ENCODE results near the gene KIR3DL1.
"Not testable (repeated sequence)": the region's sequence is repeated elsewhere in the genome, so short reads cannot be mapped to it uniquely, and the experiment has no call there.

Gene KIR3DL1

DNA sequence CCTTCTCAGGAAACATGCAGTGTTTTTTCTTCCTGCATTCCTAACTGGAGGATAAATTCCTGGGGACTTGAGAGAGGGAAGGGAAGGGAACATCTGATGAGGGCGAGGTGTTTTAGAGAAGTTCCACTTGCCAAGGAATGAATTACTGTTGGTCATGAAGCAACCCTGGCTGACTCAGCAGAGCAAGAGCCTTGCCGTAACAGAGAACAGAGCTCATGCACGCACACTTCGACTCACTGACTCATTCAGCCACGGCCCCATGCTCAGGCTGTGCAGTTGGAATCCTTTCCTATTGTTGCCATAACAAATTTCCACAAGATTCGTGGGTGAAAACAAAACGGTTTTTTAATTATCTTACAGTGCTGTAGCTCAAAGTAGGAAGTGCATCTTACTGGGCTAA is 9.1 kb downstream of the KIR3DL1 start:
- H2BK5ac ChIP-seq (ENCODE audit: low read length); H4K91ac ChIP-seq (ENCODE audit: low read depth, low read length, poor library complexity); H3K9ac ChIP-seq (ENCODE audit: low read depth, low read length, poor library complexity); H3K4me3 ChIP-seq (ENCODE audit: low read length in 2 of 2); DNase-seq (ENCODE audit: low spot score); H2BK120ac ChIP-seq (ENCODE audit: low read depth, low read length); H2BK15ac ChIP-seq (ENCODE audit: low read length); H3K9me3 ChIP-seq (replicated peaks in 1 of 2; ENCODE audit: control insufficient read depth in 2 of 2, insufficient read depth in 1 of 2, low read depth in 1 of 2, low read length in 2 of 2); H3K79me1 ChIP-seq (ENCODE audit: low read depth, low read length); H2AK5ac ChIP-seq (ENCODE audit: low read depth, low read length); H3K18ac ChIP-seq (ENCODE audit: low read length); H3K23ac ChIP-seq (ENCODE audit: low read depth, low read length, poor library complexity); H3K27me3 ChIP-seq (ENCODE audit: control insufficient read depth in 3 of 3, insufficient read depth in 3 of 3, low read depth in 1 of 3, low read length in 3 of 3); H2AFZ ChIP-seq (ENCODE audit: low read length); H3K4me2 ChIP-seq (ENCODE audit: insufficient read depth, low read length, poor library complexity, severe bottlenecking); H3K36me3 ChIP-seq (replicated peaks in 1 of 2; ENCODE audit: control insufficient read depth in 2 of 2, insufficient read depth in 2 of 2, low read length in 2 of 2); H4K8ac ChIP-seq (ENCODE audit: low read depth, low read length); H3K4me1 ChIP-seq (ENCODE audit: control insufficient read depth in 2 of 2, insufficient read depth in 1 of 2, low read depth in 1 of 2, low read length in 2 of 2); H3K4ac ChIP-seq (ENCODE audit: low read length); H2BK12ac ChIP-seq (ENCODE audit: low read length); H3K27ac ChIP-seq (replicated peaks; ENCODE audit: low read length); H3K14ac ChIP-seq (ENCODE audit: low read length): not testable (repeated sequence)
- no CpG with 5 or more reads among the region's 7 CpGs for WGBS, 2 donors (ENCODE audit: extremely low coverage in 2 of 2, insufficient read length in 2 of 2, insufficient replicate concordance in 1 of 2)

DNA sequence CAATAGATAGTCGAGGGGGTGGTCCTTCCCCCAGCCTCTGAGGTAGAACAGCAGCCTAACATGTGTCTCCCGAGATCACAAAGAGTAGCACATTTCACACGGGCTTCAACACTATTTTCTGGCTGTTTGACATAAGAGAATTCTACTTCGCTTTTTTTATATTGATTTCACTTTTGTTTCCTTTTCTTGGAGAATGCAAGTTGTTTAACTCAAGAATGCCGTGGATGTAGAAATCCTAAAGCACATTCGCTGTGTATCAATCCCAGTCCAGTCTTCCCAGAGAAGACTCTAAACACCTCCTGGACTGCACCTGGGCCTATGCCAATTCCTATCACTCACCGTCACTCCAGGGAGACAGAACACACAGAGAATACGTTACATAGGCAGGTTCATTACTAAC is 11.8 kb downstream of the KIR3DL1 start:
- H3K4me2 ChIP-seq (ENCODE audit: insufficient read depth, low read length, poor library complexity, severe bottlenecking); H3K9ac ChIP-seq (ENCODE audit: low read depth, low read length, poor library complexity); DNase-seq (ENCODE audit: low spot score); H3K9me3 ChIP-seq (replicated peaks in 1 of 2; ENCODE audit: control insufficient read depth in 2 of 2, insufficient read depth in 1 of 2, low read depth in 1 of 2, low read length in 2 of 2); H2BK15ac ChIP-seq (ENCODE audit: low read length); H3K36me3 ChIP-seq (replicated peaks in 1 of 2; ENCODE audit: control insufficient read depth in 2 of 2, insufficient read depth in 2 of 2, low read length in 2 of 2); H3K4me3 ChIP-seq (ENCODE audit: low read length in 2 of 2); H3K4ac ChIP-seq (ENCODE audit: low read length); H2BK5ac ChIP-seq (ENCODE audit: low read length); H2BK12ac ChIP-seq (ENCODE audit: low read length); H3K23ac ChIP-seq (ENCODE audit: low read depth, low read length, poor library complexity); H3K4me1 ChIP-seq (ENCODE audit: control insufficient read depth in 2 of 2, insufficient read depth in 1 of 2, low read depth in 1 of 2, low read length in 2 of 2); H3K27me3 ChIP-seq (ENCODE audit: control insufficient read depth in 3 of 3, insufficient read depth in 3 of 3, low read depth in 1 of 3, low read length in 3 of 3); H2AFZ ChIP-seq (ENCODE audit: low read length); H3K79me1 ChIP-seq (ENCODE audit: low read depth, low read length); H4K8ac ChIP-seq (ENCODE audit: low read depth, low read length); H3K18ac ChIP-seq (ENCODE audit: low read length); H3K14ac ChIP-seq (ENCODE audit: low read length); H4K91ac ChIP-seq (ENCODE audit: low read depth, low read length, poor library complexity); H3K27ac ChIP-seq (replicated peaks; ENCODE audit: low read length); H2AK5ac ChIP-seq (ENCODE audit: low read depth, low read length); H2BK120ac ChIP-seq (ENCODE audit: low read depth, low read length): not testable (repeated sequence)
- WGBS, 2 donors (ENCODE audit: extremely low coverage in 2 of 2, insufficient read length in 2 of 2, insufficient replicate concordance in 1 of 2): no CpG with 5 or more reads among the region's 8 CpGs

DNA sequence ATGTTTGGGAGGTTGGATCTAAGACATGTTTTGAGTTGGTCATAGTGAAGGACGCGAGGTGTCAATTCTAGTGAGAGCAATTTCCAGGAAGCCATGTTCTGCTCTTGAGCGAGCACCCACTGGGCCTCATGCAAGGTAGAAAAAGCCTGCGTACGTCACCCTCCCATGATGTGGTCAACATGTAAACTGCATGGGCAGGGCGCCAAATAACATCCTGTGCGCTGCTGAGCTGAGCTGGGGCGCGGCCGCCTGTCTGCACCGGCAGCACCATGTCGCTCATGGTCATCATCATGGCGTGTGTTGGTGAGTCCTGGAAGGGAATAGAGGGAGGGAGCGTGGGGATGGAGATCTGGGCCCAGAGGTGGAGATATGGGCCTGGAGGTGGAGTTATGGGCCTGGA is 16.2 kb downstream of the KIR3DL1 start, which contains the start of gene KIR2DS4:
TSS of gene KIR2DS4 (plus strand) at position 181 of the 400 bp plus-strand sequence.
- not testable (repeated sequence) for H4K8ac ChIP-seq (ENCODE audit: low read depth, low read length); H3K36me3 ChIP-seq (replicated peaks in 1 of 2; ENCODE audit: control insufficient read depth in 2 of 2, insufficient read depth in 2 of 2, low read length in 2 of 2); H2BK15ac ChIP-seq (ENCODE audit: low read length); H2BK5ac ChIP-seq (ENCODE audit: low read length); H3K4me1 ChIP-seq (ENCODE audit: control insufficient read depth in 2 of 2, insufficient read depth in 1 of 2, low read depth in 1 of 2, low read length in 2 of 2); DNase-seq (ENCODE audit: low spot score); H3K18ac ChIP-seq (ENCODE audit: low read length); H3K23ac ChIP-seq (ENCODE audit: low read depth, low read length, poor library complexity); H4K91ac ChIP-seq (ENCODE audit: low read depth, low read length, poor library complexity); H3K9ac ChIP-seq (ENCODE audit: low read depth, low read length, poor library complexity); H2AK5ac ChIP-seq (ENCODE audit: low read depth, low read length); H3K79me1 ChIP-seq (ENCODE audit: low read depth, low read length); H2AFZ ChIP-seq (ENCODE audit: low read length); H2BK12ac ChIP-seq (ENCODE audit: low read length); H3K14ac ChIP-seq (ENCODE audit: low read length); H3K27ac ChIP-seq (replicated peaks; ENCODE audit: low read length); H3K4ac ChIP-seq (ENCODE audit: low read length); H3K4me3 ChIP-seq (ENCODE audit: low read length in 2 of 2); H3K4me2 ChIP-seq (ENCODE audit: insufficient read depth, low read length, poor library complexity, severe bottlenecking); H3K27me3 ChIP-seq (ENCODE audit: control insufficient read depth in 3 of 3, insufficient read depth in 3 of 3, low read depth in 1 of 3, low read length in 3 of 3); H2BK120ac ChIP-seq (ENCODE audit: low read depth, low read length)
- H3K9me3 ChIP-seq (replicated peaks in 1 of 2; ENCODE audit: control insufficient read depth in 2 of 2, insufficient read depth in 1 of 2, low read depth in 1 of 2, low read length in 2 of 2): peaks cover 0 to 14% of the 10 kb centered on the region in 2 donors
- WGBS, 2 donors (ENCODE audit: extremely low coverage in 2 of 2, insufficient read length in 2 of 2, insufficient replicate concordance in 1 of 2): no CpG with 5 or more reads among the region's 14 CpGs

DNA sequence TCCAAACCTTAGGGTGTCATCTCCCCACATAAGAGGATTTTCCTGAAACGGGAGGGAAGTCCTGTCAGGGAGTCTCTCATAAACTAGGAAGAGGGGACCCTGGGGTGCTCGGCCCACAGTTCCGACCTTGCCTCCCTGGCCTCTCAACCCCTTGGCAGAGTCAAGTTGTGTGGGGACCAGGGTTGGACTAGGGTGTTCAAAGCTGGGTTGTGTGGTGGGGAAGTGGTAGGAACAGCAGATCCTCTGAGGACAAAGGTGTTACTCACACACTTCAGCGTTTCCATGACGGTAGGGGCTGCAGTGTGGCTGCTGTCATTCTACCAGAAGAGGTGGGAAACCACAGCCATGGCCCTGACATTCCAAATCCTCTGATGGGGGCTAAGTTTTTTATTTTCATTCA is 18.9 kb downstream of the KIR3DL1 start:
- not testable (repeated sequence) for H2BK120ac ChIP-seq (ENCODE audit: low read depth, low read length); DNase-seq (ENCODE audit: low spot score); H2AK5ac ChIP-seq (ENCODE audit: low read depth, low read length); H3K4me2 ChIP-seq (ENCODE audit: insufficient read depth, low read length, poor library complexity, severe bottlenecking); H3K27me3 ChIP-seq (ENCODE audit: control insufficient read depth in 3 of 3, insufficient read depth in 3 of 3, low read depth in 1 of 3, low read length in 3 of 3); H3K4me1 ChIP-seq (ENCODE audit: control insufficient read depth in 2 of 2, insufficient read depth in 1 of 2, low read depth in 1 of 2, low read length in 2 of 2); H2BK12ac ChIP-seq (ENCODE audit: low read length); H4K8ac ChIP-seq (ENCODE audit: low read depth, low read length); H3K9ac ChIP-seq (ENCODE audit: low read depth, low read length, poor library complexity); H3K36me3 ChIP-seq (replicated peaks in 1 of 2; ENCODE audit: control insufficient read depth in 2 of 2, insufficient read depth in 2 of 2, low read length in 2 of 2); H3K4ac ChIP-seq (ENCODE audit: low read length); H3K27ac ChIP-seq (replicated peaks; ENCODE audit: low read length); H2BK15ac ChIP-seq (ENCODE audit: low read length); H3K18ac ChIP-seq (ENCODE audit: low read length); H3K79me1 ChIP-seq (ENCODE audit: low read depth, low read length); H3K23ac ChIP-seq (ENCODE audit: low read depth, low read length, poor library complexity); H2BK5ac ChIP-seq (ENCODE audit: low read length); H2AFZ ChIP-seq (ENCODE audit: low read length); H3K4me3 ChIP-seq (ENCODE audit: low read length in 2 of 2); H3K14ac ChIP-seq (ENCODE audit: low read length); H4K91ac ChIP-seq (ENCODE audit: low read depth, low read length, poor library complexity)
- H3K9me3 ChIP-seq (replicated peaks in 1 of 2; ENCODE audit: control insufficient read depth in 2 of 2, insufficient read depth in 1 of 2, low read depth in 1 of 2, low read length in 2 of 2): peaks cover 0 to 15% of the 10 kb centered on the region in 2 donors
- WGBS, 2 donors (ENCODE audit: extremely low coverage in 2 of 2, insufficient read length in 2 of 2, insufficient replicate concordance in 1 of 2): no CpG with 5 or more reads among the region's 5 CpGs
